HEK293 (cell line): ENCODE measurements around the gene CEP85.

Experiments
- CTCF ChIA-PET: fragments of 350-600 bp; formaldehyde crosslinking; extraction: SDS; loops from one replicate; lab custom pipeline; 2021; ENCODE audit warnings: antibody characterized with exemption; lab: Yijun Ruan, JAX
- POLR2A ChIA-PET: fragments of 300-600 bp; formaldehyde crosslinking; extraction: SDS; loops from one replicate; lab custom pipeline; 2020; ENCODE audit warnings: antibody characterized with exemption, inconsistent platforms; lab: Yijun Ruan, JAX
- H3K27ac ChIP-seq: fragments of 200-500 bp; sonication (Bioruptor generic); 2 replicates; pipeline ENCODE4 v1.5.1; 2014; ENCODE audit warnings: low read depth, low read length, control low read depth, inconsistent platforms; ENCODE audit errors: extremely low read depth
- H3K36me3 ChIP-seq, 2 experiments: fragments of 200-500 bp in 1 of 2; sonication (Bioruptor generic) in 1 of 2; 1 replicate in 1 of 2; 2 replicates in 1 of 2; pipeline ENCODE4 v1.5.1; 2014 to 2017; ENCODE audit warnings: inconsistent platforms in 2 of 2, low read length in 2 of 2; ENCODE audit not compliant: control insufficient read depth in 2 of 2, insufficient read depth in 1 of 2
- H3K4me1 ChIP-seq: fragments of 200-500 bp; sonication (Bioruptor generic); 2 replicates; pipeline ENCODE4 v1.5.1; 2014; ENCODE audit warnings: mild to moderate bottlenecking, low read length, inconsistent platforms; ENCODE audit not compliant: control insufficient read depth, insufficient read depth
- H3K4me3 ChIP-seq: 2 replicates; pipeline ENCODE4 v1.5.1; 2011; ENCODE audit warnings: low read depth, mild to moderate bottlenecking, control low read depth, low read length, moderate library complexity
- H3K9me3 ChIP-seq: fragments of 200-500 bp; sonication (Bioruptor generic); 2 replicates; pipeline ENCODE4 v1.5.1; 2014; ENCODE audit warnings: low read depth, low read length, inconsistent platforms; ENCODE audit not compliant: control insufficient read depth, insufficient read depth
- GLIS1 ChIP-seq: fragments of 450-650 bp; formaldehyde crosslinking; IDR thresholded peaks from 2 replicates; pipeline ENCODE4 v1.5.1; 2016; ENCODE audit warnings: missing biosample characterization, missing genetic modification characterization
- ZNF138 ChIP-seq: fragments of 450-650 bp; formaldehyde crosslinking; IDR thresholded peaks from 2 replicates; pipeline ENCODE4 v1.5.1; 2016; ENCODE audit warnings: missing biosample characterization, missing genetic modification characterization, borderline replicate concordance
- ZNF16 ChIP-seq: fragments of 450-650 bp; formaldehyde crosslinking; IDR thresholded peaks from 2 replicates; pipeline ENCODE4 v1.5.1; 2016; ENCODE audit warnings: low read depth, missing biosample characterization, missing genetic modification characterization
- ZNF394 ChIP-seq: fragments of 450-650 bp; formaldehyde crosslinking; IDR thresholded peaks from 2 replicates; pipeline ENCODE4 v1.5.1; 2016; ENCODE audit warnings: missing biosample characterization, missing genetic modification characterization, mild to moderate bottlenecking, moderate library complexity, borderline replicate concordance
- TF ChIP-seq, protein P1 (sequence below): fragments of 450-650 bp; formaldehyde crosslinking; conservative IDR thresholded peaks from 2 replicates; pipeline ENCODE4 v1.5.1; 2016; ENCODE audit warnings: low read depth, missing biosample characterization, missing genetic modification characterization
- TF ChIP-seq, protein P2 (sequence below): fragments of 450-650 bp; formaldehyde crosslinking; IDR thresholded peaks from 2 replicates; pipeline ENCODE4 v1.5.1; 2016; ENCODE audit warnings: missing biosample characterization, missing genetic modification characterization
- TF ChIP-seq, protein P3 (sequence below): fragments of 450-650 bp; formaldehyde crosslinking; IDR thresholded peaks from 2 replicates; pipeline ENCODE4 v1.5.1; 2016; ENCODE audit warnings: missing biosample characterization, missing genetic modification characterization

The CEP85 gene

DNA sequence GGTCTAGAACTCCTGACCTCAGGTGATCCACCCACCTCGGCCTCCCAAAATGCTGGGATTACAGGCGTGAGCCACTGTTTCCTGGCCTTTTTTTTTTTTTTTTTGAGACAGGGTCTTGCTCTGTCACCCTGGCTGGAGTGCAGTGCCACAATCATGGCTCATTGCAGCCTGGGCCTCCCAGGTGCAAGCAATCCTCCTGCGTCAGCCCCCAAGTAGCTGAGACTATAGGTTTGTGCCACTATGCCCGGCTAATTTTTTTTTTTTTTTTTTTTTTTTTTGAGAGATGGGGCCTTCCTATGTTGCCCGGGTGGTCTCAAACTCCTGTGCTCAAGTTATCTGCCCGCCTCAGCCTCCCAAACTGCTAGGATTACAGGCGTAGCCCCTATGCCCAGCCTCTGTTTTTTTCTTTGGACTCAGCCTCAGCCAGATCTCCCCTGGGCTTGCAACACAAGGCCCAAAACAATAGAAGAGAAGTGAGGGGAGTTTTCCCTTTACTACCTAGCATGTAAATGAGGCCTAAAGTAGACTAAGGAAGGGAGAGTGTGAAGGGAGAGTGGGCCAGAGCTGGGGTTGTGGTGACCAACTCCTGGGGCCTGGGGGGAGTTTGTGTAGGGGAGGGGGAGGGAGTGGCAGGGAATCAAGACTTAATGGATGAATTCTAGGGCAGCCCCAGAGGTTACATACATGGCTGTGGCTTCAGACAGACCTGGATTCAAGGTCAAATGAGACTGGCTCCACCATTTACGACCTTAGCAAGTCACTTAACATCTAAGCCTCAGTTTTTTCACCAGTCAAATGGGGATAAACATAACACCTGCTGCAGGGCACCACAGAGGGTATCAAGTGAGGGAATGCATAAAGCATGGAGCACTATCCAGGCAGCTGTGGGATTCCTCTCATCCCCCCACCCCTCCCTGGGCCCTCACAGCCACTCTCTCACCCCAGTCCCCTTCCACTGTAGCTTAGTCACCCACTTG is 82.2 kb downstream of the CEP85 start:
- CTCF ChIA-PET: interaction anchor here (0.6 to 11.1 kb wide), 5 partner anchors 28 to 574 kb away, joined by 3 to 203 read pairs (median 3); partner anchors contain the start of gene GPN2
- no peak overlapping the region for H3K27ac ChIP-seq
- POLR2A ChIA-PET: interaction anchor here (0.7 to 0.9 kb wide), 2 partner anchors 16 to 189 kb away, joined by 4 to 5 read pairs; no protein-coding TSS in a partner anchor
- H3K36me3 ChIP-seq: no peaks in the 10 kb centered on the region
- H3K4me3 ChIP-seq: no peak overlapping the region
- H3K9me3 ChIP-seq: no peaks in the 10 kb centered on the region
- no peaks in the 10 kb centered on the region for H3K4me1 ChIP-seq
- TF ChIP-seq, protein P1, sequence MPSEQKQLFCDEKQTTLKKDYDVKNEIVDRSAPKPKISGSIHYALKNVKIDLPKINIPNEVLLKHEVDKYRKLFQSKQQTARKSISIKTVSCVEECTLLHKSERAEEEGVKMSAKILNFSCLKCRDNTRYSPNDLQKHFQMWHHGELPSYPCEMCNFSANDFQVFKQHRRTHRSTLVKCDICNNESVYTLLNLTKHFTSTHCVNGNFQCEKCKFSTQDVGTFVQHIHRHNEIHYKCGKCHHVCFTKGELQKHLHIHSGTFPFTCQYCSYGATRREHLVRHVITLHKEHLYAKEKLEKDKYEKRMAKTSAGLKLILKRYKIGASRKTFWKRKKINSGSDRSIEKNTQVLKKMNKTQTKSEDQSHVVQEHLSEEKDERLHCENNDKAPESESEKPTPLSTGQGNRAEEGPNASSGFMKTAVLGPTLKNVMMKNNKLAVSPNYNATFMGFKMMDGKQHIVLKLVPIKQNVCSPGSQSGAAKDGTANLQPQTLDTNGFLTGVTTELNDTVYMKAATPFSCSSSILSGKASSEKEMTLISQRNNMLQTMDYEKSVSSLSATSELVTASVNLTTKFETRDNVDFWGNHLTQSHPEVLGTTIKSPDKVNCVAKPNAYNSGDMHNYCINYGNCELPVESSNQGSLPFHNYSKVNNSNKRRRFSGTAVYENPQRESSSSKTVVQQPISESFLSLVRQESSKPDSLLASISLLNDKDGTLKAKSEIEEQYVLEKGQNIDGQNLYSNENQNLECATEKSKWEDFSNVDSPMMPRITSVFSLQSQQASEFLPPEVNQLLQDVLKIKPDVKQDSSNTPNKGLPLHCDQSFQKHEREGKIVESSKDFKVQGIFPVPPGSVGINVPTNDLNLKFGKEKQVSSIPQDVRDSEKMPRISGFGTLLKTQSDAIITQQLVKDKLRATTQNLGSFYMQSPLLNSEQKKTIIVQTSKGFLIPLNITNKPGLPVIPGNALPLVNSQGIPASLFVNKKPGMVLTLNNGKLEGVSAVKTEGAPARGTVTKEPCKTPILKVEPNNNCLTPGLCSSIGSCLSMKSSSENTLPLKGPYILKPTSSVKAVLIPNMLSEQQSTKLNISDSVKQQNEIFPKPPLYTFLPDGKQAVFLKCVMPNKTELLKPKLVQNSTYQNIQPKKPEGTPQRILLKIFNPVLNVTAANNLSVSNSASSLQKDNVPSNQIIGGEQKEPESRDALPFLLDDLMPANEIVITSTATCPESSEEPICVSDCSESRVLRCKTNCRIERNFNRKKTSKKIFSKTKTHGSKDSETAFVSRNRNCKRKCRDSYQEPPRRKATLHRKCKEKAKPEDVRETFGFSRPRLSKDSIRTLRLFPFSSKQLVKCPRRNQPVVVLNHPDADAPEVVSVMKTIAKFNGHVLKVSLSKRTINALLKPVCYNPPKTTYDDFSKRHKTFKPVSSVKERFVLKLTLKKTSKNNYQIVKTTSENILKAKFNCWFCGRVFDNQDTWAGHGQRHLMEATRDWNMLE (tag by site-specific recombination): no peak
- TF ChIP-seq, protein P2, sequence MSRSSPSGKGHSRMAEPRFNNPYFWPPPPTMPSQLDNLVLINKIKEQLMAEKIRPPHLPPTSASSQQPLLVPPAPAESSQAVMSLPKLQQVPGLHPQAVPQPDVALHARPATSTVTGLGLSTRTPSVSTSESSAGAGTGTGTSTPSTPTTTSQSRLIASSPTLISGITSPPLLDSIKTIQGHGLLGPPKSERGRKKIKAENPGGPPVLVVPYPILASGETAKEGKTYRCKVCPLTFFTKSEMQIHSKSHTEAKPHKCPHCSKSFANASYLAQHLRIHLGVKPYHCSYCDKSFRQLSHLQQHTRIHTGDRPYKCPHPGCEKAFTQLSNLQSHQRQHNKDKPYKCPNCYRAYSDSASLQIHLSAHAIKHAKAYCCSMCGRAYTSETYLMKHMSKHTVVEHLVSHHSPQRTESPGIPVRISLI (tag by site-specific recombination): peak; percentile 80

DNA sequence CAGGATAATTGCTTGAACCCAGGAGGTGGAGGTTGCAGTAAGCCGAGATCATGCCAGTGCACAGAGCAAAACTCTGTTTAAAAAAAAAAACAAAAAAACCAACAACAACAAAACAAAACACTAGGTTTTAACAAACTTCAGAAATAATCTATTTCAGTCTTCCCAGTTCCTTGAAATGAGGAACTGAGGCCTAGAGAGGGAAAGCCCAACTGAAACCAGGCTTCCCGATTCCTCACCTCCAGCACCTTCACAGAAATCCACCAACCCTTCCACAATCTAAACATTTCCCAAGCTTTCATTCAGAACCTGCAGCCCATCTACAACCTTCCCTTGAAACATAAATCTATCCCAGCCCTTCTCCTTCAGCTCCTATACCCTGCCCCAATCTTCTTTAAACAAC is 83.1 kb downstream of the CEP85 start:
- Histone ChIP-seq H3K9me3 (no peaks in the 10 kb centered on the region), H3K27ac (no peak overlapping the region), H3K4me1 (no peaks in the 10 kb centered on the region), H3K36me3 (peaks cover 0 to 4% of the 10 kb centered on the region in 2 experiments; a peak in 1 of 3 replicates), H3K4me3 (no peak overlapping the region)
- ChIA-PET POLR2A (interaction anchor here (1.2 to 1.7 kb wide), 2 partner anchors 33 to 38 kb away, joined by 3 to 4 read pairs; partner anchors contain the start of gene SH3BGRL3), CTCF (interaction anchor here (0.6 to 11.1 kb wide), 8 partner anchors 11 to 127 kb away, joined by 3 to 203 read pairs (median 4); partner anchors contain the start of gene CATSPER4)
- no peak for TF ChIP-seq ZNF394 (tag by site-specific recombination)
- TF ChIP-seq, protein P3, sequence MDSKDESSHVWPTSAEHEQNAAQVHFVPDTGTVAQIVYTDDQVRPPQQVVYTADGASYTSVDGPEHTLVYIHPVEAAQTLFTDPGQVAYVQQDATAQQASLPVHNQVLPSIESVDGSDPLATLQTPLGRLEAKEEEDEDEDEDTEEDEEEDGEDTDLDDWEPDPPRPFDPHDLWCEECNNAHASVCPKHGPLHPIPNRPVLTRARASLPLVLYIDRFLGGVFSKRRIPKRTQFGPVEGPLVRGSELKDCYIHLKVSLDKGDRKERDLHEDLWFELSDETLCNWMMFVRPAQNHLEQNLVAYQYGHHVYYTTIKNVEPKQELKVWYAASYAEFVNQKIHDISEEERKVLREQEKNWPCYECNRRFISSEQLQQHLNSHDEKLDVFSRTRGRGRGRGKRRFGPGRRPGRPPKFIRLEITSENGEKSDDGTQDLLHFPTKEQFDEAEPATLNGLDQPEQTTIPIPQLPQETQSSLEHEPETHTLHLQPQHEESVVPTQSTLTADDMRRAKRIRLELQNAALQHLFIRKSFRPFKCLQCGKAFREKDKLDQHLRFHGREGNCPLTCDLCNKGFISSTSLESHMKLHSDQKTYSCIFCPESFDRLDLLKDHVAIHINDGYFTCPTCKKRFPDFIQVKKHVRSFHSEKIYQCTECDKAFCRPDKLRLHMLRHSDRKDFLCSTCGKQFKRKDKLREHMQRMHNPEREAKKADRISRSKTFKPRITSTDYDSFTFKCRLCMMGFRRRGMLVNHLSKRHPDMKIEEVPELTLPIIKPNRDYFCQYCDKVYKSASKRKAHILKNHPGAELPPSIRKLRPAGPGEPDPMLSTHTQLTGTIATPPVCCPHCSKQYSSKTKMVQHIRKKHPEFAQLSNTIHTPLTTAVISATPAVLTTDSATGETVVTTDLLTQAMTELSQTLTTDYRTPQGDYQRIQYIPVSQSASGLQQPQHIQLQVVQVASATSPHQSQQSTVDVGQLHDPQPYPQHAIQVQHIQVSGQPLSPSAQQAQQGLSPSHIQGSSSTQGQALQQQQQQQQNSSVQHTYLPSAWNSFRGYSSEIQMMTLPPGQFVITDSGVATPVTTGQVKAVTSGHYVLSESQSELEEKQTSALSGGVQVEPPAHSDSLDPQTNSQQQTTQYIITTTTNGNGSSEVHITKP (tag by site-specific recombination): no peak
- TF ChIP-seq ZNF16 (tag by site-specific recombination): no peak
- TF ChIP-seq ZNF138: no peak
- TF ChIP-seq GLIS1 (tag by site-specific recombination): no peak
